BLaER1 (cell line): ENCODE data around the gene WHRN.

Experiments
- H3K27ac ChIP-seq: shearing (Covaris generic); formaldehyde crosslinking; 2 replicates; pipeline ENCODE4 v1.8.1; 2022
- H3K27me3 ChIP-seq: shearing (Covaris generic); formaldehyde crosslinking; 2 replicates; pipeline ENCODE4 v1.8.1; 2022
- H3K36me3 ChIP-seq: shearing (Covaris generic); formaldehyde crosslinking; 2 replicates; pipeline ENCODE4 v1.8.1; 2022
- H3K4me1 ChIP-seq: shearing (Covaris generic); formaldehyde crosslinking; 2 replicates; pipeline ENCODE4 v1.8.1; 2022
- H3K4me2 ChIP-seq: shearing (Covaris generic); formaldehyde crosslinking; 2 replicates; pipeline ENCODE4 v1.8.1; 2022
- H3K4me3 ChIP-seq: shearing (Covaris generic); formaldehyde crosslinking; 2 replicates; pipeline ENCODE4 v1.8.1; 2022
- H3K9ac ChIP-seq: shearing (Covaris generic); formaldehyde crosslinking; 2 replicates; pipeline ENCODE4 v1.8.1; 2022
- H3K9me3 ChIP-seq: shearing (Covaris generic); formaldehyde crosslinking; 2 replicates; pipeline ENCODE4 v1.8.1; 2022
- H4K20me1 ChIP-seq: shearing (Covaris generic); formaldehyde crosslinking; 2 replicates; pipeline ENCODE4 v1.8.1; 2022
- Cebpa-rat ChIP-seq: shearing (Covaris generic); IDR thresholded peaks from 2 replicates; pipeline ENCODE4 v1.8.1; 2022

Gene WHRN

GRCh38 chr9:114452219-114453165, 52.8 kb downstream of the WHRN start:
- Histone ChIP-seq H3K4me2 (peak overlapping the region; percentile 84), H3K4me1 (peaks cover 41% of the 10 kb centered on the region), H3K9ac (no peak overlapping the region), H3K27ac (peak overlapping the region; percentile 59), H3K36me3 (no peaks in the 10 kb centered on the region), H3K4me3 (no peak overlapping the region), H3K9me3 (no peaks in the 10 kb centered on the region), H3K27me3 (no peaks in the 10 kb centered on the region), H4K20me1 (no peaks in the 10 kb centered on the region)
- TF ChIP-seq Cebpa-rat: no peak

- Histone ChIP-seq H3K27ac (peak overlapping the region; percentile 59; the same call in 1 of the 2 replicates), H3K9ac (no peak overlapping the region), H3K36me3 (no peaks in the 10 kb centered on the region), H3K27me3 (no peaks in the 10 kb centered on the region), H3K4me3 (no peak overlapping the region), H4K20me1 (no peaks in the 10 kb centered on the region), H3K4me1 (peaks cover 41% of the 10 kb centered on the region), H3K4me2 (peak overlapping the region; percentile 84), H3K9me3 (no peaks in the 10 kb centered on the region)
- no peak for TF ChIP-seq Cebpa-rat
These were observed 53.6 kb downstream of the WHRN start for GRCh38 chr9:114451707-114452031.

GRCh38 chr9:114450833-114451706, 54.2 kb downstream of the WHRN start:
- no peak for TF ChIP-seq Cebpa-rat
- Histone ChIP-seq H3K4me1 (peaks cover 41% of the 10 kb centered on the region), H3K36me3 (no peaks in the 10 kb centered on the region), H3K4me3 (no peak overlapping the region), H3K27ac (peak overlapping the region; percentile 59; the same call in 1 of the 2 replicates), H4K20me1 (no peaks in the 10 kb centered on the region), H3K9ac (no peak overlapping the region), H3K4me2 (peak overlapping the region; percentile 84), H3K9me3 (no peaks in the 10 kb centered on the region), H3K27me3 (no peaks in the 10 kb centered on the region)

GRCh38 chr9:114450181-114450580, 55.1 kb downstream of the WHRN start:
- Histone ChIP-seq H3K36me3 (no peaks in the 10 kb centered on the region), H4K20me1 (no peaks in the 10 kb centered on the region), H3K4me2 (no peak overlapping the region), H3K4me1 (peaks cover 41% of the 10 kb centered on the region), H3K9ac (no peak overlapping the region), H3K4me3 (no peak overlapping the region), H3K27me3 (no peaks in the 10 kb centered on the region), H3K27ac (no peak overlapping the region), H3K9me3 (no peaks in the 10 kb centered on the region)
- TF ChIP-seq Cebpa-rat: no peak

GRCh38 chr9:114449236-114449635, 56.0 kb downstream of the WHRN start:
- Histone ChIP-seq H3K4me1 (peaks cover 41% of the 10 kb centered on the region), H3K4me2 (peak overlapping the region; percentile 39), H3K27me3 (no peaks in the 10 kb centered on the region), H3K36me3 (no peaks in the 10 kb centered on the region), H3K27ac (no peak overlapping the region), H4K20me1 (no peaks in the 10 kb centered on the region), H3K9me3 (no peaks in the 10 kb centered on the region), H3K4me3 (no peak overlapping the region), H3K9ac (no peak overlapping the region)
- no peak for TF ChIP-seq Cebpa-rat

- peaks cover 41% of the 10 kb centered on the region for H3K4me1 ChIP-seq
- no peak for TF ChIP-seq Cebpa-rat
- H4K20me1 ChIP-seq: no peaks in the 10 kb centered on the region
- no peak overlapping the region for H3K9ac ChIP-seq
- peaks cover 4% of the 10 kb centered on the region for H3K9me3 ChIP-seq
- no peaks in the 10 kb centered on the region for H3K36me3 ChIP-seq
- H3K4me2 ChIP-seq: peak overlapping the region; percentile 39
- H3K4me3 ChIP-seq: no peak overlapping the region
- H3K27ac ChIP-seq: no peak overlapping the region
- no peaks in the 10 kb centered on the region for H3K27me3 ChIP-seq
These were observed 56.6 kb downstream of the WHRN start for GRCh38 chr9:114448706-114449105.

GRCh38 chr9:114446672-114447450, 58.4 kb downstream of the WHRN start:
- no peaks in the 10 kb centered on the region for H3K36me3 ChIP-seq
- H3K9me3 ChIP-seq: peaks cover 10% of the 10 kb centered on the region
- no peak overlapping the region for H3K27ac ChIP-seq
- no peak overlapping the region for H3K9ac ChIP-seq
- H4K20me1 ChIP-seq: no peaks in the 10 kb centered on the region
- TF ChIP-seq Cebpa-rat: no peak
- no peak overlapping the region for H3K4me3 ChIP-seq
- no peak overlapping the region for H3K4me2 ChIP-seq
- no peaks in the 10 kb centered on the region for H3K27me3 ChIP-seq
- H3K4me1 ChIP-seq: peaks cover 26% of the 10 kb centered on the region

GRCh38 chr9:114446036-114446435, 59.2 kb downstream of the WHRN start:
- no peak overlapping the region for H3K9ac ChIP-seq
- no peak overlapping the region for H3K4me2 ChIP-seq
- no peaks in the 10 kb centered on the region for H3K27me3 ChIP-seq
- H3K4me1 ChIP-seq: peaks cover 18% of the 10 kb centered on the region
- H3K9me3 ChIP-seq: peaks cover 10% of the 10 kb centered on the region
- H4K20me1 ChIP-seq: no peaks in the 10 kb centered on the region
- H3K4me3 ChIP-seq: no peak overlapping the region
- H3K27ac ChIP-seq: no peak overlapping the region
- no peaks in the 10 kb centered on the region for H3K36me3 ChIP-seq
- TF ChIP-seq Cebpa-rat: no peak

- H3K27me3 ChIP-seq: no peaks in the 10 kb centered on the region
- H4K20me1 ChIP-seq: no peaks in the 10 kb centered on the region
- H3K4me3 ChIP-seq: no peak overlapping the region
- H3K9me3 ChIP-seq: peaks cover 10% of the 10 kb centered on the region
- no peak overlapping the region for H3K27ac ChIP-seq
- H3K36me3 ChIP-seq: no peaks in the 10 kb centered on the region
- H3K9ac ChIP-seq: no peak overlapping the region
- no peak overlapping the region for H3K4me2 ChIP-seq
- no peak for TF ChIP-seq Cebpa-rat
- peaks cover 14% of the 10 kb centered on the region for H3K4me1 ChIP-seq
These were observed 59.7 kb downstream of the WHRN start for GRCh38 chr9:114445616-114446015.
